ENCODE measurements around the gene VEGFC.

The VEGFC gene

DNA sequence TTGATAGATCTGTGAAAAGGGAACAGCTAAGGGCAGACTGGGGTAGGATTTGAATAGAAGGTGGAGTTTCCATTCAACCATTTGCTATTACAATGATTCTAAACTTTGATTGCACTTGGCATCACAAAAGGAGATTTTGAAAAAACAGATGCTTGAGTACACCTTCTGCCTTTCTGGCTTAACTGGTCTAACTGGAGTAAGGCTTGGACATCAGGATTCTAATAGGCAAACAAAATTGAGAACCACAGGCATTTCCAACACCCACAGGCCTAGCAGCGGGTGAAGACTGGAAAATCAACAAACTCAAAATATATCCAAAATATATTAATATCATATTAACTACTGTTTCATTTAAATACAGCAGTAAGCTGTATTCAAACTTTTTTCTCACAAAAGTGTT, 1.9 kb upstream of the VEGFC start:
- TF ChIP-seq POLR2A (IDR thresholded peaks at IDR 0.05; ENCODE audit: extremely low read depth, insufficient read length) (no peak), MYC (IDR thresholded peaks at IDR 0.05; ENCODE audit: low read depth, low read length) (no peak)
- TF ChIP-seq, protein P1, sequence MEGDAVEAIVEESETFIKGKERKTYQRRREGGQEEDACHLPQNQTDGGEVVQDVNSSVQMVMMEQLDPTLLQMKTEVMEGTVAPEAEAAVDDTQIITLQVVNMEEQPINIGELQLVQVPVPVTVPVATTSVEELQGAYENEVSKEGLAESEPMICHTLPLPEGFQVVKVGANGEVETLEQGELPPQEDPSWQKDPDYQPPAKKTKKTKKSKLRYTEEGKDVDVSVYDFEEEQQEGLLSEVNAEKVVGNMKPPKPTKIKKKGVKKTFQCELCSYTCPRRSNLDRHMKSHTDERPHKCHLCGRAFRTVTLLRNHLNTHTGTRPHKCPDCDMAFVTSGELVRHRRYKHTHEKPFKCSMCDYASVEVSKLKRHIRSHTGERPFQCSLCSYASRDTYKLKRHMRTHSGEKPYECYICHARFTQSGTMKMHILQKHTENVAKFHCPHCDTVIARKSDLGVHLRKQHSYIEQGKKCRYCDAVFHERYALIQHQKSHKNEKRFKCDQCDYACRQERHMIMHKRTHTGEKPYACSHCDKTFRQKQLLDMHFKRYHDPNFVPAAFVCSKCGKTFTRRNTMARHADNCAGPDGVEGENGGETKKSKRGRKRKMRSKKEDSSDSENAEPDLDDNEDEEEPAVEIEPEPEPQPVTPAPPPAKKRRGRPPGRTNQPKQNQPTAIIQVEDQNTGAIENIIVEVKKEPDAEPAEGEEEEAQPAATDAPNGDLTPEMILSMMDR (IDR thresholded peaks at IDR 0.05; ENCODE audit: low read depth, low read length) = no peak
- TF ChIP-seq, protein P2, sequence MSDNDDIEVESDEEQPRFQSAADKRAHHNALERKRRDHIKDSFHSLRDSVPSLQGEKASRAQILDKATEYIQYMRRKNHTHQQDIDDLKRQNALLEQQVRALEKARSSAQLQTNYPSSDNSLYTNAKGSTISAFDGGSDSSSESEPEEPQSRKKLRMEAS (IDR thresholded peaks at IDR 0.05; ENCODE audit: low read depth, low read length) = no peak
- no peak for DNase-seq (ENCODE audit: low read depth)
- no peak overlapping the region for H3K4me3 ChIP-seq (ENCODE audit: low read depth, low read length)

DNA sequence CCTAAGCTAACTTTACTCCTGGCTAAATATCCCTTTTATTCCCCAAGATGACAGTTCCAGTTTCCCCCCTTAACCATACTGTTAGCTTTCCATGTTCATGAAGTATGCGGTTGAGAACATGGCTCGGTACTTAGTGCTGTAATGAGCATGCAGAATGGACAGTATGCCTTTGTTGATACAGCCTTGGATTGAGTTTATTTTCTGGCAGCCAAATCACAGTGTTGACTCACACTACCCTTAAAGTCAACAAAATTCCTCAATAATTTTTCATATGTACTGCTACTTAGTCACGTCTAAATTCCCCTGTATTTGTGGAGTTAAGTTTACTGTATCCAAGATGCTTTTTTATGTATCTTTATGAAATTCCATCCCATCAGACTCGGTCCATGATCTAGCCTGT, 1.4 kb upstream of the VEGFC start:
- H3K4me3 ChIP-seq (ENCODE audit: low read depth, low read length) = no peak overlapping the region
- no peak for TF ChIP-seq POLR2A (IDR thresholded peaks at IDR 0.05; ENCODE audit: extremely low read depth, insufficient read length)
- TF ChIP-seq, protein P1 (IDR thresholded peaks at IDR 0.05; ENCODE audit: low read depth, low read length) = no peak
- TF ChIP-seq, protein P2 (IDR thresholded peaks at IDR 0.05; ENCODE audit: low read depth, low read length) = no peak
- no peak for TF ChIP-seq MYC (IDR thresholded peaks at IDR 0.05; ENCODE audit: low read depth, low read length)
- no peak for DNase-seq (ENCODE audit: low read depth)

DNA sequence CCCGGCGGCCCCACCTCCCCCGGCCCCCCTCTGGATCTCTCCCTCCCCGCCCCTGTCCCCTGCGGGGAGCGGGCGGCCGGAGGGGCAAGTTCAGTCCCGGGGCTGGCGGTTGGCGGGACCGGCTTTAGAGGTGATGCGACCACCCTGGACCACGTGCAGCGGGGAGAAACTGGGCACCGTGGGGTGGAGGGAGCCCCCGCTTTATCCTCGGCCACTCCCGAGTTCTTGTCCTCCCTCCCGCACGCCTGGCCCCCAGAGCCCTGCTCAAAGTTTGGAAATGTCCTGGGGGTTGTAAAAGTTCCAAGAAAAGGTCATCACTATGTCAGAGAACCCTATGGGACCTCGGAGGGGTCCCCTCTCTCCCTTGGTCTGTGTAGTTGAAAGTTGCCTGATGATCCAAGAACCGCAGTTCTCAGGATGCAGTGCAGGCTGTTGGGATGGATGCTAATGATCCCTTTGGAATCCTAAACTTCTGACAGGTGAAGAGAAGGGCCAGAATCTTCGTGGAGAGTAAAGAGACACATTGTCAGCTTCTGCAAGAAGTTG, 411 bp upstream of the VEGFC start:
- TF ChIP-seq, protein P1 (IDR thresholded peaks at IDR 0.05; ENCODE audit: low read depth, low read length) = no peak
- TF ChIP-seq POLR2A (IDR thresholded peaks at IDR 0.05; ENCODE audit: extremely low read depth, insufficient read length) (no peak), MYC (IDR thresholded peaks at IDR 0.05; ENCODE audit: low read depth, low read length) (no peak)
- TF ChIP-seq, protein P2 (IDR thresholded peaks at IDR 0.05; ENCODE audit: low read depth, low read length) = no peak
- DNase-seq (ENCODE audit: low read depth) = no peak
- H3K4me3 ChIP-seq (ENCODE audit: low read depth, low read length) = no peak overlapping the region

DNA sequence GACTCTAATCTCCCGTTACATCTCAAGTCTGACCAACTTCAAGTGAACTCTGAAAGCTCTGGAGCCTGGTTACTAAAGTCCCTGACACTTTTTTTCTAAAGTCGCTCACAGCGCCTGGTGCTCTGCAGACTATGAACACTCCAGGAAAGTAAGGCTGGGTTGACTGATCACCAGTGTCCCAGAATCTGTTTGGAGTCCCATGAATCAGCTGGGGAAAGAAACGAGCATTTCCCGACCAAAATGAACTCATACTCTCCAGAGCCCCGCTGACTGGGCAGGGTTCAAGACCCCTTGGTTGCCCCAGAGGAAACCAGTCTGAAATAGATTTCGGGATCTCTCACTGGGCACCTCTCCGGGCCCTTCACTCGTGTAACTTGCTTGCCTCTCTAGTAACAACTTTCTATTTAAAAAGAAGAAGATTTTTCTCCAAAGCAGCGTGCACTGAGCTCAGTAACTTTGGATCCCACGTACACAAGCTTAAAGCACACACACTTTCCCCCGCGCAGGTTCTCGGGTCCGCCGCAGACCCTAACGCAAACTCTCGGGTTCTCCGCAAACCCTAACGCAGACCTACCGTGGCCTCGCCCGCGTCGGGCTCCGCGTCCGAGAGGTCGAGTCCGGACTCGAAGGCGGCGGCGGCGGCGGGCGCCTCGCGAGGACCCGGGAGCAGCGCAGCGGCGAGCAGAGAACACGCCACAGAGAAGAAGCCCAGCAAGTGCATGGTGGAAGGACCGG, 964 bp downstream of the VEGFC start:
- TF ChIP-seq MYC (IDR thresholded peaks at IDR 0.05; ENCODE audit: low read depth, low read length) = no peak
- TF ChIP-seq, protein P1 (IDR thresholded peaks at IDR 0.05; ENCODE audit: low read depth, low read length) = no peak
- TF ChIP-seq, protein P2 (IDR thresholded peaks at IDR 0.05; ENCODE audit: low read depth, low read length) = no peak
- TF ChIP-seq POLR2A (IDR thresholded peaks at IDR 0.05; ENCODE audit: extremely low read depth, insufficient read length) = no peak
- no peak overlapping the region for H3K4me3 ChIP-seq (ENCODE audit: low read depth, low read length)
- no peak for DNase-seq (ENCODE audit: low read depth)

DNA sequence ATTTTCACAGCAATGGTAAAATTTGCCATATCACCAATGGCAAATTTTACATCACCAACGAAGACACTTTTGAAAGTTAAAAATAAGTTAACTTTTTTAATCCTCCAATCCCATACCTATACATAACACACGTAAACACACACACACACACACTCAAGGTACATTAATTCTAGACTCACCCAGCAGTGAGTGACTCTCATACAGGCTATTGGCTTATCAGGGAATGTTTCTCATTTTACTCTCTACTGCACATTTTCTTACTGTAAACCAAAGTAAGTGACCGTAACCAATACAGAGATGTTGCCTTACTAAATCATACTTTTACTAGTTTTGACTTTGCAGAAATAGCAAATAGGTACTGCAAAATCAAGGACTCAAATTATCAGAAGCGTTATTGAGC, 2.3 kb downstream of the VEGFC start:
- H3K4me3 ChIP-seq (ENCODE audit: low read depth, low read length) = no peak overlapping the region
- TF ChIP-seq, protein P1 (IDR thresholded peaks at IDR 0.05; ENCODE audit: low read depth, low read length) = no peak
- TF ChIP-seq POLR2A (IDR thresholded peaks at IDR 0.05; ENCODE audit: extremely low read depth, insufficient read length) (no peak), MYC (IDR thresholded peaks at IDR 0.05; ENCODE audit: low read depth, low read length) (no peak)
- TF ChIP-seq, protein P2 (IDR thresholded peaks at IDR 0.05; ENCODE audit: low read depth, low read length) = no peak

More for the DNA sequence above, 2.3 kb downstream of the VEGFC start:
- no peak for DNase-seq (ENCODE audit: low read depth)

Measured in NB4 (cell line).